ENCODE data around the gene EPHB1. TPM values are rescaled to one million over a fixed set of nuclear protein-coding genes. Genes with fewer than 3 reads are reported as not detected.

Gene EPHB1
- total and polyA plus RNA-seq, 2 donors (not counting 3 experiments of a cell fraction or from before 2014, with no cell fraction given) = 1.3 to 5.2 TPM

DNA sequence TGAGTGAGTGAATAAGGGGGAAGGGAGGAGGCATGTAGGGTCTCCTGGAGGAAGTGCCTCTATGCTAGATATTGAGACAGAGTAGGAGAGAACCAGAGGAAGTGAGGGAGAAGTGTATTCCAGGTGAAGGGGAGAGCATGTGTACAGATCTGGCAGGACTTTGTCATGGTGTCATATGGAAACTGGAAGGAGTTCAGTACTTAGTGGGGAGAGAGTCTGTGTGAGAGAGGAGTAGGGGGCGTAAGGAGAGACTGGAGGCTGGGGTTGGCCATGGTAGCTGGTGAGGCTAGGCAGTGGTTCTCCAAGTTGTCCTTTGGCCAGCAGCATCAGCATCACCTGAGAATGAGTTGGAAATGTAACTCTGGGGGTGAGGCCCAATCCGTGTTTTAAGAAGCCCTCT, 29.6 kb upstream of the EPHB1 start:
- Histone ChIP-seq H3K4me2 (ENCODE audit: insufficient read depth, low read length) (no peak overlapping the region), H3K9me1 (replicated peaks; ENCODE audit: control insufficient read depth, extremely low read depth, insufficient read depth, low read length) (no peaks in the 10 kb centered on the region), H3K27ac (ENCODE audit: insufficient read depth, low read depth, low read length) (no peak overlapping the region), H3K36me3 (ENCODE audit: control insufficient read depth in 2 of 2, extremely low read depth in 1 of 2, insufficient read depth in 2 of 2, low read length in 2 of 2) (no peaks in the 10 kb centered on the region), H3K4me3 (replicated peaks in 1 of 3; ENCODE audit: insufficient read depth in 1 of 3, low read depth in 1 of 3, low read length in 3 of 3) (no peak overlapping the region), H4K20me1 (replicated peaks; ENCODE audit: control insufficient read depth, extremely low read depth, insufficient read depth, low read length) (no peaks in the 10 kb centered on the region), H3K4me1 (ENCODE audit: control insufficient read depth, extremely low read depth, insufficient read depth, low read length) (no peaks in the 10 kb centered on the region), H3K27me3 (ENCODE audit: control insufficient read depth in 2 of 2, insufficient read depth in 2 of 2, low read length in 2 of 2) (no peaks in the 10 kb centered on the region), H2AFZ (ENCODE audit: low read depth, low read length) (no peak overlapping the region), H3K9me3 (replicated peaks; ENCODE audit: control insufficient read depth, insufficient read depth, low read length) (no peaks in the 10 kb centered on the region), H3K9ac (replicated peaks; ENCODE audit: extremely low read depth, insufficient read depth, low read length) (no peak overlapping the region), H3K79me2 (ENCODE audit: control insufficient read depth, insufficient read depth, low read length) (no peaks in the 10 kb centered on the region)
- ChIA-PET CTCF (no interaction called here), POLR2A (no interaction called here)
- no peak for DNase-seq (ENCODE audit: low read depth, low spot score)
- no peak for FAIRE-seq
- TF ChIP-seq MYC (IDR thresholded peaks at IDR 0.05; ENCODE audit: low read depth, low read length) (no peak), POLR2A (IDR thresholded peaks at IDR 0.05; ENCODE audit: low read depth, low read length) (no peak), POLR2AphosphoS5 (IDR thresholded peaks at IDR 0.05; ENCODE audit: insufficient read depth, low read depth, low read length) (no peak), GATA2 (IDR thresholded peaks at IDR 0.05; ENCODE audit: insufficient read depth, insufficient read length, low read depth, low read length) (no peak), FOS (IDR thresholded peaks at IDR 0.05; ENCODE audit: borderline replicate concordance, insufficient read depth, low read length) (no peak), JUN (IDR thresholded peaks at IDR 0.05; ENCODE audit: borderline replicate concordance, insufficient read depth, insufficient read length, low read depth) (no peak), EZH2 (IDR thresholded peaks at IDR 0.05; ENCODE audit: borderline replicate concordance, low read depth, low read length, severe bottlenecking) (no peak)
- TF ChIP-seq, protein P1, sequence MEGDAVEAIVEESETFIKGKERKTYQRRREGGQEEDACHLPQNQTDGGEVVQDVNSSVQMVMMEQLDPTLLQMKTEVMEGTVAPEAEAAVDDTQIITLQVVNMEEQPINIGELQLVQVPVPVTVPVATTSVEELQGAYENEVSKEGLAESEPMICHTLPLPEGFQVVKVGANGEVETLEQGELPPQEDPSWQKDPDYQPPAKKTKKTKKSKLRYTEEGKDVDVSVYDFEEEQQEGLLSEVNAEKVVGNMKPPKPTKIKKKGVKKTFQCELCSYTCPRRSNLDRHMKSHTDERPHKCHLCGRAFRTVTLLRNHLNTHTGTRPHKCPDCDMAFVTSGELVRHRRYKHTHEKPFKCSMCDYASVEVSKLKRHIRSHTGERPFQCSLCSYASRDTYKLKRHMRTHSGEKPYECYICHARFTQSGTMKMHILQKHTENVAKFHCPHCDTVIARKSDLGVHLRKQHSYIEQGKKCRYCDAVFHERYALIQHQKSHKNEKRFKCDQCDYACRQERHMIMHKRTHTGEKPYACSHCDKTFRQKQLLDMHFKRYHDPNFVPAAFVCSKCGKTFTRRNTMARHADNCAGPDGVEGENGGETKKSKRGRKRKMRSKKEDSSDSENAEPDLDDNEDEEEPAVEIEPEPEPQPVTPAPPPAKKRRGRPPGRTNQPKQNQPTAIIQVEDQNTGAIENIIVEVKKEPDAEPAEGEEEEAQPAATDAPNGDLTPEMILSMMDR (IDR thresholded peaks at IDR 0.05; ENCODE audit: extremely low read depth in 1 of 2, insufficient read depth in 1 of 2, low read depth in 1 of 2, low read length in 2 of 2) = no peak
- TF ChIP-seq, protein P2, sequence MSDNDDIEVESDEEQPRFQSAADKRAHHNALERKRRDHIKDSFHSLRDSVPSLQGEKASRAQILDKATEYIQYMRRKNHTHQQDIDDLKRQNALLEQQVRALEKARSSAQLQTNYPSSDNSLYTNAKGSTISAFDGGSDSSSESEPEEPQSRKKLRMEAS (IDR thresholded peaks at IDR 0.05; ENCODE audit: insufficient read depth, insufficient read length) = no peak
- dilution Hi-C loops (cut with MboI; ENCODE audit: extremely low pct_ligation_motif_present, low sequenced_read_pairs) (no loop called here), intact Hi-C loops (cut with micrococcal nuclease) (no loop called here)
- no TSS peak for BruUV-seq (replicated peaks)
